GM18873 (cell line): ENCODE results near the gene SORL1-AS1.

Source experiments
- ATAC-seq: cut with Tn5 transposase; IDR thresholded peaks from one replicate; pipeline ENCODE4 v1.9.1; 2021; ENCODE audit warnings: mild to moderate bottlenecking, moderate library complexity, moderate number of reproducible peaks; ENCODE audit not compliant: unreplicated experiment, low FRiP score

SORL1-AS1 gene

DNA sequence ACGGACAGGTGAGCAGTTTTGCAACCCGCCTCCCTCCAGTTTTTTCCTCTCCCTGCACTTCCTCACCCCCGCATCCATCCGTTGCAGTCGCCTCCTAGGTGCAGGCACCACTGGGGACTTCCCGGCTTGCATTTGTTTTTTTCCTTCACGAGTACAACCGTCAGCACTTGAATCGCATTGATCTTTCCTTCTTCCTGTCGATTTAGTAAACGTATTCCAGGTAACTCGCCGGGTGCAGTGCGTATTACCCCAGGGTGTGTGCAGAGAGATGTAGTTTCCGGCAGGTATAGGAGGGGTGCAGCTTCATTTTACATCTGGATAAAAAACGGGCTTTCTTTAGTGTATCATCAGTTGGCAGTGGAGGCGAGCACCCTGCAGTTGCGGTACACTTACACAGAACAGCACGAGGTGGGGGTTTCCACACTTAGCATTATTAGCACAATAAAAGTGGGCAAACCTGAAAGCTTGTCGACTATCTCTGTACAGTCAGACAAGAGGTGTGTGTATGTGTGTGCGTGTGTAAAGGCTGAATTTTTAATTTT, at the start of gene SORL1-AS1:
Gene SORL1-AS1 (minus strand): TSS at position 359 of the 542 bp plus-strand sequence.
- no peak for ATAC-seq

- ATAC-seq = no peak
Observed at GRCh38 chr11:121500717-121501116, 48.0 kb upstream of the SORL1-AS1 start.

GRCh38 chr11:121500275-121500674, 47.5 kb upstream of the SORL1-AS1 start:
- no peak for ATAC-seq

DNA sequence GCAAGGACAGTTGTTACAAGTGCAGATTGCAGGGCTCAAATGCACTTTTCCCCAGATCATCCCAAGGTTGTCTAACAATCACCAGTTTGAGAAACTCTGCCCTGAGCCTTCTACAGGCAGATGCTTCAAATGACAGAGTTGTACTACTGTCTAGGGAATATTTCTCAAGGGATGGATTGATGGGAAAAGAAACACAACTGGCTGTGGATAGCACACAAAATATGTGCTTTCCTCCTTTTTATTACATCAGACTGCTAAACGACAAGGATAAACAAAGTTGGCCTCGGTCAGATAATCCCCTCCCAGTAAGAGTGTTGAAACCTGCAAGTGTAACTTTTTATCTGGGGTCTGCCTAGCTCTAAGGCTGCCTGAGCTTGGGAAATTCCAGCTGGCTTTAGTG, 46.6 kb upstream of the SORL1-AS1 start:
- no peak for ATAC-seq

GRCh38 chr11:121497176-121497998, 44.6 kb upstream of the SORL1-AS1 start:
- no peak for ATAC-seq

DNA sequence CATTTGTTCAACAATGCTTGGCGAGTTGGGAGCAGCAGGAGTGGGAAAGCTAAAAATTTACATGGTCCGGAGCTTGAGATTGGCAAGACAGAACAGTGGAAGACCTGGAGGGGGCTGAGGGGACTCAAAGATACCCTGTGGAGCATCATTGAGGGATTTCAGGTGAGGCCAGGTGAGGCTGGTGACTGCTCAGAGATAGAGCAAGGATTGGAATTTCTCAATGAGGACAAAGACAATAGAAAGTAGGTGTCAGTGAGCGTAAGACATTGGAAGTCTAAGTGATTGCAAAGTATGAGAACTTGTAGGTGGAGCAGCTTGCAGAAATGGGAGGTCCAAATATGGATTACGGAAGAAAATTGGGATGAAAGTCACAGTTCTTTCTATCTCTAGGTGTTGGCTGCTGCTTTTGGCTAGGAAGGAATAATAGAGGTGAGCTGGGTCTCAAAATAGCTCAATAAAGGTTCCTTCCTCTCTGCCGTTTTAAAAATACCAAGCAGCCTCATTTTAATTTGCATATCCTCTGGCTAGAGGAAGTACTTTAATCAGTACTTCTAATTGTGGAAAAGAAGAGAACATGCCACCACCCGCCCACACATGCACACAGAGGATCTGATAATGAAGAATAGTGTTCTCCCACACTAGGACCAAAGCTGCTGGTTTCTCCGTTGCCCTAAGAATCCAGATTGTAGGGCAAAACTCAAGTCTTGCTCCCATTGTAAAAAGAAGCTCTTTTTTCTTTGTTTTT, 41.8 kb upstream of the SORL1-AS1 start:
- ATAC-seq = no peak

DNA sequence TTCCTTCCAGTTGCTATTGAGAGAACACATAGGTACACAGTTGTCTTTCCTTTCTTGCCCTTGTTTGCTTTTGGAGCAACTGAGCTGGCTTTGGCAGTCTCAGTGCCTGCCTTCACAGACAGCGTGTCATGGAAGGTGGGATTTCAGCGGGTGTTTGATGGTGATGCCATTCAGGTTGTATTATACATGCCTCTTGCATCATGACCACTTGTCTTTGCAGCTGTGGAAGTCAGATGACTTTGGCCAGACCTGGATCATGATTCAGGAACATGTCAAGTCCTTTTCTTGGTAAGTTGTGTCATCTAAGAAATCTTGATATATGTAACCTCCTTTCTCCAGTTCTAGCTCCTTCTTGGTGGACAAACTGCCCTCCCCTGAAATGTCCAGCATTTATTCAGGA, 37.1 kb upstream of the SORL1-AS1 start:
- ATAC-seq = no peak

- ATAC-seq = no peak
Observed at GRCh38 chr11:121488641-121489040, 35.9 kb upstream of the SORL1-AS1 start.

DNA sequence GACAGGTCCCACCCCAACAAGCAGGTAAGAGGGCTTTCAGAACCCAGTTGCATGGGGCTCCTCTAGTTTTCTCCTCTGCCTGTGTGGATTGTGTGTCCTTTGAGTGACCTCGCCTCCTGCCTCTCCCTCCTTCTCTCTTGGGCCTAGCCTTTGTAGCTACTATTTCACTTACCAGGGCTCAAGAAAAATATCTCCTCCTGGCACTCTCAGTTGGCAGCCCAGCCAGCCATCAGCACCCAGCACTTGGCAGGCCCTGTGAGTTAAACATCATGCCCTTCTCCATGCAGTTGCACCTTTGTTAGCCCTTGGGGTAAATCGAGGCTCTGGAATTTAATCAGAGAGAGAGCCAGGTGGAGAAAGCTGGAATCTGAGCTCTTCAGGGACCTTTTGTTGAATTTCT, 35.4 kb upstream of the SORL1-AS1 start:
- no peak for ATAC-seq

GRCh38 chr11:121487191-121487590, 34.4 kb upstream of the SORL1-AS1 start:
- no peak for ATAC-seq

GRCh38 chr11:121486054-121486453, 33.3 kb upstream of the SORL1-AS1 start:
- no peak for ATAC-seq

- ATAC-seq = no peak
Observed at GRCh38 chr11:121485216-121485615, 32.4 kb upstream of the SORL1-AS1 start.

DNA sequence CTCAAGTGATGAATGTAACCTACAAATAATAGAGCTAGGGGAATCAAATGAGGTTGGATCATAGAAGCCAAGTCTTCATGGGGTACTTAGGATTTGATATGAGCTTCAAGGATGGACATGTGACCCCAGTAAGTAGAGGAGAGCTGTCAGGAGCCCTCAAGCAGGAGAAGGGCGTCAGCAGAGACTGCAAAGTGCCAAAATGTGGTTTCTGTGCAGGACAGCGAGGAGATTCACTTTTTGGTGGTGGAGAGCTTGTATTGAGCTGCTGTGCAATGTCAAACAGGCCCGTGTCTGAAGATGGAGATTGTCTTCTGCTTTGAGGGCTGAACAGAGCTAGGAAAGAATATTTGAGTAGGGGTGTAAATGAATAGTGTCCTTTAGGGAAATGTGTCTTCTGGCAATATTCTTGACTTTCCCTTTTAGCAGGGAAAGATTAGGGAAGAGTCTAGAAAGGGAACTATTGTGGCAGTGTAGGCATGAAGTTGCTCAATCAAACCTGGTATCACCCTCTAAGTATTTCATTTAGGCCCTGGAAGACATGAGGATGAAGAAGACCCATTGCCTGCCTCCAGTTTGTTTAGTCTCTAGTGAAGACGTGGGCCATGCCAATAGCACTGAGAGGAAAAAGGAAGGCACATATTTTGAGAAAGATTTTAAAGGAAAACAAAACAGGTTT, 31.2 kb upstream of the SORL1-AS1 start:
- no peak for ATAC-seq

GRCh38 chr11:121482231-121483129, 29.7 kb upstream of the SORL1-AS1 start:
- ATAC-seq = peak; percentile 86

DNA sequence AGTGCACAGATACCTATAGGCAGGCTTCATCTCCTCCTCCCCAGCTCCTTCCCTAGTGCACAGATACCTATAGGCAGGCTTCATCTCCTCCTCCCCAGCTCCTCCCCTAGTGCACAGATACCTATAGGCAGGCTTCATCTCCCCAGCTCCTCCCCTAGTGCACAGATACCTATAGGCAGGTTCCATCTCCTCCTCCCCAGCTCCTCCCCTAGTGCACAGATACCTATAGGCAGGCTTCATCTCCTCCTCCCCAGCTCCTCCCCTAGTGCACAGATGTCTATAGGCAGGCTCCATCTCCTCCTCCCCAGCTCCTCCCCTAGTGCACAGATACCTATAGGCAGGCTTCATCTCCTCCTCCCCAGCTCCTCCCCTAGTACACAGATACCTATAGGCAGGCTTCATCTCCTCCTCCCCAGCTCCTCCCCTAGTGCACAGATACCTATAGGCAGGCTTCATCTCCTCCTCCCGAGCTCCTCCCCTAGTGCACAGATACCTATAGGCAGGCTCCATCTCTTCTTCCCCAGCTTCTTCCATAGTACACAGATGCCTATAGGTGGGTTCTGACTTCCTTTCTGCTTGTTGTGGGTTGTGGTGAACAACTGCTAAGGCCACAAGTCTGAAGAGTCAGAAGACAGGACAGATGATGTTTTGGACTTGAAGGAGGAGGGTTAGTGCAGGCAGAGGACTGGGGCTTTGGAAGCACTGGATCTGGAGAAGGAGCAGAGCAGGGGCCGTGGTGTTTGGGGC, 28.9 kb upstream of the SORL1-AS1 start:
- peak; percentile 37 for ATAC-seq

GRCh38 chr11:121479698-121480238, 27.0 kb upstream of the SORL1-AS1 start:
- no peak for ATAC-seq

DNA sequence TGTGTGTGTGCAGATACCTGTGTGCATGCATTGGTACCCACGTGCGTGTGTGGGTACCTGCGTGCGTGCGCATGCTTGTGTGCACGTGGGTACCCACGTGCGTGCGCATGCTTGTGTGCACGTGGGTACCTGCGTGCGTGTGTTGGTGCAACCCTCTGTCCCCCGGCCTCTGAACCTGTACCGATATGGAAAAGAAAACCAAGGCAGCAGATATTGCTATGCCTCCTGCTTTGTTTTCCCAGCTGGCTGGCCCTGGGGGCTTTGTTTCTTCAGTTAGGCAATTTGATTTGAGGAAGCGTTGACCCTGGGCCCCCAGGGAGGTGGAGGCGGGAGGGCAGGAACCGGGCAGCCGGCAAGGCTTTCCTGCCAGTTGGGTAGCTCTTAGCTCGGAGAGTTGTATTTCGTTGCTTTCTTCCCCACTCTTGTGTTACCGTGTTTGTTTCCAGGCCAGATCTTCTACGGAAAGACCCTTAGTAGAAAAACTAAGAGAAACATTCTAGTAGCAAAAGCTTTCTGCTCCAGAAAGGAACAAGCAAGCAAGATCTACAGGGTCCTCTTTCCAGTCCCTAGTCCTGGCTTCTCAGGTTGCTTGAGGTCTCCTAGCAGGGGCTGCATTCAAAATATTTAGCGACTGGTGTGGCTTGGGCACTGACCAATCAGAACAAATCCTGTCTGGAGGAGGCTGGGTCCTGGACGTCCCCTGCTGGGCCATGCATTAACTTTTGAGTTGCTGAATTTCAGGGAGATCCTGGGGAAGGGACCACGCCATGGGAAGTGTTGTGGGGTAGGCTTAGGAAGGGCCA, 26.3 kb upstream of the SORL1-AS1 start:
- ATAC-seq = no peak

DNA sequence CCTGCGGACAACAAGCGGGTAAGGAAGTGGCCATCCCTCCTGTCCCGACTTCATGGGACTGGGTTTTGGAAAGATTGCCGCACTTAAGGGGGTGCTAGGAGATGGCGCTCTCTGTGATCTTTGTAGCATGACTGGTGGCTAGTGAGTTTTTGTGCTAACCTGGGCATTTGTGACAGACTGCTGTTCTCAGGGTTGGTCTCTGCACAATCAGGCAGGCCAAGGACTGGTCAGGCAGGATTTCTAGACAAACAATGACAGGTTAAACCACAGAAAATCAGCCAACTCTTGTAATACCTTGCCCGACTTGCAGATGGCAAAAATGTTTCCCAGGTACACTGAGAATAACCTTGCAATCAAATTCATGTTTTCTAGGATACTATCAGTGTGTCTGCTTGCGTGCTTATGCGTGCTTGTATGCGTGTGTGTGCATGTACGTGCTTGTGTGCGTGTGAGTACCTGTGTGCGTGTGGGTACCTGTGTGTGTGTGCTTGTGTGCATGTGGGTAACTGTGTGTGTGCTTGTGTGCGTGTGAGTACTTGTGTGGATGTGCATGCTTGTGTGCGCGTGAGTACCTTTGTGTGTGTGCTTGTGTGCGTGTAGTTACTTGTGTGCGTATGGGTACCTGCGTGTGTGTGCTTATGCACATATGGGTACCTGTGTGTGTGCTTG, 25.6 kb upstream of the SORL1-AS1 start:
- ATAC-seq = no peak
